GM19099 (cell line): ENCODE measurements around the gene ASAP2.

ENCODE experiments used
- POLR2A ChIP-seq: IDR thresholded peaks from 3 replicates; pipeline ENCODE4 v1.6.1; 2011; ENCODE audit warnings: low read depth; ENCODE audit not compliant: insufficient read length; ENCODE audit errors: extremely low read depth

Gene ASAP2

DNA sequence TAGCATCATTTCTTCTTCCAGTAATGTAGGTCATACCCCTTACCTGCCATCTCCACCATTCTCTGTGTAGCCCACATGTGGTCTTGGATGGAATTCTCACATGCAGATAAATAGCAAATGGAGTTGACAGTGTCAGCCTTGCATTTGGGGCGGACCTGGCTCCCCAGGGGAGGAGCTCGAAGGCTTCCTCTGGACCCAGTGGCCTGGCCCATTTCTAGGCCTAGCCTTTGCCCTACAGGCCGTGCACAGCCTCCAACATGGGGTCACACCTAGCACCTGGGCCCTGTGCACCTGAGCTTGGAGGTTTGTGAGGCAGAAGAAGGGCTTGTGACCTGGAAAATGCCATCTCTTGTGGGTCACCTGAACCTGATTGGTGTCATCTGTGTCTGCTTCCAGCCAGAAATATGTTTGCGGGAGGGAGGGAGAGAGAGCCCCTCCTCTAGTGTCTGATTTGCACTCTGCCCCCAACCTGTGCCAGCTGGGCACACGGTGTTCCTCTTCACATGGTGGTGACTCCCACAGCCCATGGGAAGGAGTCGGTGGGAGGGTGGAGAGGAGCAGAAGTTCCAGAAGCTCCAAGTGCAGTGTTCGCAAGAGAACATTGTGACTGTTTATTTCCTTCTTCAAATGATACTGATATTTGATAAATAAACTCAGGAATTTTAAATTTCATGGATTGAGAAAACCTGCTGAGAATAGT, 183.7 kb downstream of the ASAP2 start:
- TF ChIP-seq POLR2A = no peak

DNA sequence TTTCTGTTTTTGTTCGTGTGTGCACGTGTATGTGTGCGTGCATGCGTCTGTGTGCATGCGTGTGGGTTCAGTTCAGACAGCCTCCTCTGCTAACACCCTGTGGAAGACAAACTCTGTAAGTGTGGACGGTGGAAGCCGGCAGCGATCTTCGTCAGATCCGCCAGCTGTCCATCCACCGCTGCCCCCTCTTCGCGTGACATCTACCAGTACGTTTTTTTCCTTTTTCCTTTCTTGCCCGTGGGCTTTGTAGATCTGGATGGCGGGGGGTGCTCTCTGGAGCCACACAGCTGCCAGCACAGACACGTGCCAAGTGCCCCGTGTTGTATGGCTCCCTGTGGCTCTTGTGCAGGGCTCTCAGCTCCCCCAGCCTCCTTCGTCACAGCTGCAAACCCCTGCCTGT, 184.4 kb downstream of the ASAP2 start:
- no peak for TF ChIP-seq POLR2A

DNA sequence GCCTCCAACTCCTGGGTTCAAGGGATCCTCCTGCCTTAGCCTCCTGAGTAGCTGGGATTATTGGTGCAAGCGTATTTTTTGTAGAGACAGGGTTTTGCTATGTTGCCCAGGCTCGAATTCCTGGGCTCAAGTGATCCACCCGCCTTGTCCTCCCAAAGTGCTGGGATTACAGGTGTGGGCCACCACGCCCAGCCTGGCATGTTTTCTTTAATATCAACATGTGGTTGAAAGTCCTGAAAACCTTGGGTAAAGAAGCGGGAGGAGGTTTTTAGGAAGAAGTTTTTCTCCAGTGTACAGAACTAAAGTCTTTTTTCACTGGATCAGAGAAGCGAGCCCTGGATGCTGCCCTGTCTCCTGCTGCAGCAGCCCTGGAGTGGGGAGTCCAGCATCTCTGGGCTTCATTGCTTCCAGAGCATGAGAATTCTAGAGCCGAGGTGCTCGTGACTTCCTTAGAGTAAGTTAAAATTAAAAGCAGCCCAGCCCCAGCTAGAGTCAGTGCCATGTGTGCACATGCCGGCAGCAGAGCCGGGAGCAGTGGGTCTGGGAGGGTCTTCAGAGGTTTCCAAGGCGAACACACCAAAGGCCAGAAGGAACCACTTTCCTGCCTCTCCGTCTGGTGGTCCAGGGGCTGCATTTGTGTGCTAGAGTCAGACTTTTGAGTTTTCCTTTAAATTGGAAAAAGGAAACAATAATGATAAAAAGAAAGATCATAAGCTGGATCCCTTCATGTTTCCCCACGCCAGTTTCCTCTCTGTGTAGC, 185.5 kb downstream of the ASAP2 start:
- no peak for TF ChIP-seq POLR2A

DNA sequence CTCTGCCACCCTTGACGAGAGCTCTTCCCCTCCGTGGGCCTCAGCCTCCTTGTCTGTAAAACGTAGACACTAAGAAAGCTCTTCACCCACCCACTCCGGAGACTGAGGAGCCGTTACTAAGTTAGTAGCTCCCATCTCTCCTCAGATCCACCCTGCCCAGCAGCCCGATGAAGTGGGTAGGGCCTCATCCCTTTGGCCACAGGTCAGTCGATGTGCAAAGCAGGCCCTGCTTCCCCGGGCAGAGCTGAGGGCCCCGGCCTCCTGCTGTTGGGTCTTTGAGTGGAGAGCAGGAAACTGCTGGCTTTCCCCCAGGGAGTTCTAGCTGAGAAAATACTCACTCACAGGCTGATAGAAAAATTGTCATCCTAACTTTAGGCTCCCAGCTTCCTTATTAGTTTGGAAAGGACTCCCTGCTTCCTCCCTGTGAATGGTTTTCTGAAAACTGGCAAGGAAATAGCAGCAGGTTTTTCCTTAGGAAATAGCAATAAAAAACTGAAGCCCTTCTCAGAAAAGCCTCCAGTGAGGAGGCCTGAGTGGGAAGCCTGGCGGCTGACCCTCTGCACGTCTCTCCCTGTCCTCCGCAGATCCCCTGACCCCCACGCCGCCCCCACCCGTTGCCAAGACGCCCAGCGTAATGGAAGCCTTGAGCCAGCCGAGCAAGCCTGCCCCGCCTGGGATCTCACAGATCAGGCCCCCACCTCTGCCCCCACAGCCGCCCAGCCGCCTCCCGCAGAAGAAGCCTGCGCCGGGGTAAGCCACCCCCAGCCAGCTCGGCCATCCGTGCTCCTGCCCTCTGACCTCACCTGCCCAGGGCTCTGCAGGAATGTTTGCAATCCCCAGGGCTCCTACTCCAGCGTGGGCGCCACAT, 186.5 kb downstream of the ASAP2 start:
- no peak for TF ChIP-seq POLR2A

DNA sequence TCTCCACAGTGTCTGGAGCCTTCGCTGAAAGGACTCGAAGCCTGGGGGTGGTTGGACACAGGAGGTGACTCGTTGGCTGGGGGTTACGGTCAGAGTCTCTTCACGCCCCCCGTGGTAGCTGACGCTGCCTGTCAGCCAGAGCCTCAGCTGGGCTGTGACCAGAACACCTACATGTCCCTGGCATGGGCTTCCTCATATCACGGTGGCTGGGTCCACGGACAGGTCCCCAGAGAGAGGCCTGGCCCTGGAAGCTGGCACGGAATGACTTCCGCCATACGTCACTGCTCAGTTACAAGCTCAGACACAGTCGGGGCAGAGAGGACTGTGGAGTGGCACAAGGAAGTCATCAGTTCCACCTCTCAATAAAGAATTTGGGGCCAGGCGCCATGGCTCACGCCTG, 188.2 kb downstream of the ASAP2 start:
- TF ChIP-seq POLR2A = no peak

DNA sequence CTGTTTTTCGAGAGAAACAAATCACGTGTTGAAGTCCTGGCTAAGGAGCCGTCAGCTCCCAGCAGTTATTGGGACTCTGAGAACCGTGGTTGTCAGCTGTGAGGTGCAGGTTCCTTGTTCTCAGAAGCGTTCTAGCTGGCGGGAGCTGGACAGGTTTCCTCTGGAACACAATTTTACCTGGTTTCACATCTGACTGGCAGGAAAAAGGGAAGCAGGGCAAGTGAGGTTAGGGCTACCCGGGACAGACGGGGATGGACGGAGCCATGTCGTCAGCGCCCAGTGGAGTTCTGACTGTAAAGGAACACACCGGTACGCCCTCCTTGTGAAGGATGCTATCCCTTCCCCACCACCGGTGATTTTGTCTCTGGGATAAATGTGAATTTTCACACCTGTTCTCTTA, 190.6 kb downstream of the ASAP2 start:
- no peak for TF ChIP-seq POLR2A

DNA sequence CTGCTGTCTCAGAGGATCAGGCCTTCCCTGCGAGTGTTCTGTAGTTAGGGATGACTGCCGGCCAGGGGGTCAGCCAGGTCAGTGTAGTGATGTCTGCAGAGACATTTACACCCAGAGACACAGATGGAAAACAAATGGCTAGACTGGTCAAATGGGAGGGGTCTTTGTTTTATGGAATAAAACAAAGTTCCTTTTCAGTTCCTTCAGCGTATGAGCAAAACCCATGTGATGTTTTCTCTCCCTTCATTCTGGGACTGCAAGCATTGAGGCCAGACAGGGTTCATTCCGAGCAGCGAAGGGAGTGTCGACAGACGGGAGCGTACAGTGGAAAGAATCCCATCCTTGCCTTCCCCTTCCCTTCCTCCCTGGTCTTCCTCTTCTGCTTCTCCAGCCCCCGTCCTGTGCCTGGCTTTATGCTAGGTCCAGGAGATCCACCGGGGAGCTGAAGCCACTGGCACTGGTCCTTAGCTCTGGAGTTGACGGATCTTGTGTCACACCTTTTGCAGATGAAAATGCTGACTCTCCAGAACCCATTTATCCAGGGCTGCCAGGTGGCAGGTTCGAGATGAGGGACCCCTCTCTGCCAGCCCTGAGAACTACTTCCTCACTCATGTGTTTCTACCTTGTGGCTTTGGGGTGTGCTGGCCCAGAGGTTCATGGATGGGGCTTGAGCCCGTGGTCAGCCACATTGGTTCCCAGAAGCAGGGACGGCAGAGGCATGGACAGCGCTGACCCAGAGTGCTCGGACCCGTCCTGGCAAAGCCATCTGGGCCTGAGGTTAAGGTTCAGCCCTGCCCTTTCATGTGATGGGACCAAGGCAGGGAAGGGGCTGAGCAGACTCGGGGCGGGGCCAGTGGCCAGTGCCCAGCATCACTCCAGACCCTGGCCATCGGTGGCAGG, 192.5 kb downstream of the ASAP2 start:
- no peak for TF ChIP-seq POLR2A

DNA sequence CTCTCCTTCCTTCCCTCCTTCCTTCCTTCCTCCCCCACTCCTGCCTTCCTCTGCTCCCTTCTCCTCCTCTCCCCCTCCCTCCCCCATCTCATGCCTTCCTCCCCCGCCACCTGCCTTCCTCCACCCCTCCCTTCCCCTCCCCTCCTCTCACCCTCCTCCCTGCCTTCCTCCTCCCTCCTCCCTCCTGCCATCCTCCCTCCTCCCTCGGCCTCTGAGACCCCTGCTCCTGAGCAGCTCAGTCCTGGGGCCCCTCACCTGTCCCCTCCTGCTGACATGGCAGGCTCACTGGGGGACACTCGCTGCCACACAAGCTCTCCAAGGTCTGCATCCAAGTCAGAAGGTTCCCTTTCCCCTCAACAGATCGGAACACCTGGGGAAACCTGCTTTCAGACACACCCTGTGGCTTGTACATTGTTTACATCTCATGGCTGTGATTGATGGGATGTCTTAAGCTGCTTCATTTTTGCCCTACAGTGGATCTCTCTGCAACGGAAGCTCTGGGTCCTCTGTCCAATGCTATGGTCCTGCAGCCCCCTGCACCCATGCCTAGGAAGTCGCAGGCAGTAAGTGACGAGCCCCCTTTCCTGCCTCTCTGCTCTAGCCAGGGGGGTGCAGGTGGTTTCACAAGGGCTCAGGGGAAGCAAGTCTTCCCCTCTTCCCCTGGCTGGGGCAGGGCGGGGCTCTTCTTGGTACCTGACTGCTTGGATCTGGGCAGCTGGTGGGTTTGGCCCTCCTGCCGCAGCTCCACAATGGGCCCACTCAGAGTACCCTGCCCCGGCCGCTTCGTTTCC, 193.9 kb downstream of the ASAP2 start:
- TF ChIP-seq POLR2A = no peak

DNA sequence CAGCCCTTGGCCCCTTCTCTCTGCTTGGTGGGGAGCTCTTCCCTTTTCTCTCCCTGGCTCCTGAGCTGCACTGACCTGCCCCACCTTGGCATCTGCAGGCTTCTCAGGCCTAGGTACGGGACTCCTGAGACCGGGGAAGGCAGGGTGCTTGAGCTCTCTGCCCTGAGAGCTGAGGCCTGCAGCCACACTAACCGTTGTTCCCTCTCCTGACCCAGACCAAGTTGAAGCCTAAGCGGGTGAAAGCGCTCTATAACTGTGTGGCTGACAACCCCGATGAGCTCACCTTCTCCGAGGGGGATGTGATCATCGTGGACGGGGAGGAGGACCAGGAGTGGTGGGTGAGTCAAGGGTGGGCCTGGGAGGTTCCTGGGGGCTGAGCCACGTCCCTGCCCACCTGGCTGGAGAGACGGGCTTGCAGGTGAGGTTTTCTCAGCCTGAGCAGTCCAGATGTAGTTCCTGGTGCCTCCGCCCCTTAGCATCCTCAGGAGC, 194.5 kb downstream of the ASAP2 start:
- TF ChIP-seq POLR2A = no peak

DNA sequence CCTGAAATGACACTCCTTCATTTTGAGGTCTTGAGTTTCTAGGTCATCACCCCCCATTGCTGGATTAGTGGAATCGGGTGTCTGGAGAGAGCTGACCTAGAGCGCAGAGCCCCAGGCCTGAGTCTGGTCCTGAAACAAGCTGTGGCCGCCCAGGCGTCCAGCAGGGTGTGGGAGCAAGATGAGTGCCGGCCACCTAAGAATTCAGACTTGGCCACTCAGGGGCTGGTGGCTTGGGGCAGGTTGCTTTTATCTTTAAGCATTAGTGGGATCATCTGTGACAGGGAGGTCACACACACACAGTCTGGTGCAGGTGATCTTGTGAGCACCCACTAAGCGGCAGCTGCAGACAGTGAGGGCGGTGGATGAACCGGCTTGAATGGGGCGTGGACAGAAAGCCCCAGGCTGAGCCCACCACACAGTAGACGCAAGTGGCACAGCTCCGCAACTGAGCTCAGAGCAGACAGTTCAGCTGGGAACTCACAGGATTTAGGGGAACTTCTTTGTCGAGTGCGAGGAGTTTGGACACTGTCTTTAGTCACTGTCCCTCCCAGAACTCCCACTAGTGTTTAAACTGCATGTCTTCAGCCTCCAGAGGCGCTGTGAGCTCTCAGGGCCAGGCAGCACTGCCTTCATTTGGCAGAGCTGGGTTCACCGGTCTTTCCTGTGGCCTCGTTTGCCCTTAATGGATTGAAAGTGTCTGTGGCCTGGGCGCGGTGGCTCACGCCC, 195.2 kb downstream of the ASAP2 start:
- TF ChIP-seq POLR2A = no peak

DNA sequence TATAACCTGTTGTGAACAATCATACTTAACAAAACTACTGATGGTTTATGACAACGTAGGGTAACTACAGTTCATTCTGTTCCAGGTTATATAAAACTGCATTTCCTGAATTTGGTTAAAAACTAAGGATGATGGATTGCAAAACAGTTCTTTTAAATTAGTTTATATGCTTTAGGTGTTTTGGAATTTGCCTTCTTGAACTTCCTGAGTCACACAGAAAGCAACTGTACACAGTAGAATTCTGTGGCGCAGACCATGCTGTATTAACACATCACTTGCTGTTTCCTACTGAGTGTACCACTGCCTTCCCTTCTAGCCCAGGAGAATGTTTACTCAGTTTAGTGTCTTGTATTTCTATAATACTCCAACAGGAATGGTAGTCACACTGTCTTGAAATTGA, 197.3 kb downstream of the ASAP2 start:
- TF ChIP-seq POLR2A = no peak

DNA sequence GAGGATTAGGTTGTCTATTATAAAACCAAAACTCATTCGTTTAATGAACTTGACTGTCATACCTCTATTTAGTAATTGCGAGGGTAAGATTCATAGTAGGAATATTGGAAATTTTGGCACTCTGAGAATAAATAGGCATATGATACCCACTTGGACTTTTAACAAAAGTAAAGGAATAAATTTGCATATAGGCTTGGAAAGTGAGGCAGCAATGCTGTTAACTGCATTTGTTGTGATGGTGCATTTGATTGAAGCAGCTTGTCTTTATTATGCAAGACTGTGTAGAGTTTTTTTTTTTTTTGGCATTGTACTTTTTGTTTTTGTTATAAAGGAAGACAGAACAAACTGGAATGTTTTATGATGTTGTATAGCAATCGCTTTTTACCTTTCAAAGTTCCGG, 197.8 kb downstream of the ASAP2 start:
- no peak for TF ChIP-seq POLR2A

DNA sequence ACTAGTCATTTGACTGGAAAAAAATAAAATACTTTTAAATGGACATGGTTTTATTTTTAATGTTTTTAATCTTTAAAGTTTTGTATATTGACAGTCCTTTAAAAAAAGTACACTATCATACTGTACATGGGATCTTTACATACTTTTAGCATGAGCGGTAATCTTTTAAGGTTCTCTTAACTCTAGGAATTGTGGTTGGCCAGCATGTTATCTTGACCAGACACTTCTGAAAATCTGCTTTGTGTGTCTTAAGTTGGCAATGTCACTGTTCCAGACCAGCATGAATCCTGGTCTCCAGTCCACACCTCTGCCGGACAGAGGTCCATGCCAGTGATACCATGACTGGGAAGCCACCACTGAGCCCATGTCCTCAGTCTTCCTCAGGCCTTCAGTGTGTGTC, 199.0 kb downstream of the ASAP2 start:
- no peak for TF ChIP-seq POLR2A
